IPS-18a (cell line): Measurements from ENCODE around the gene NID1.

Experiments used
- H3K27ac ChIP-seq: one replicate; pipeline ENCODE4 v1.5.1; 2013; ENCODE audit warnings: low read length
- H3K27me3 ChIP-seq: one replicate; pipeline ENCODE4 v1.6.1; 2013; ENCODE audit warnings: mild to moderate bottlenecking, low read length; ENCODE audit not compliant: control insufficient read depth, insufficient read depth
- H3K36me3 ChIP-seq: one replicate; pipeline ENCODE4 v1.6.1; 2013; ENCODE audit warnings: low read depth, low read length; ENCODE audit not compliant: control insufficient read depth
- H3K4me1 ChIP-seq: one replicate; pipeline ENCODE4 v1.6.1; 2013; ENCODE audit warnings: low read depth, low read length; ENCODE audit not compliant: control insufficient read depth
- H3K4me3 ChIP-seq: one replicate; pipeline ENCODE4 v1.5.1; 2013; ENCODE audit warnings: low read length
- H3K9ac ChIP-seq: one replicate; pipeline ENCODE4 v1.6.1; 2013; ENCODE audit warnings: mild to moderate bottlenecking, low read length, moderate library complexity
- H3K9me3 ChIP-seq: one replicate; pipeline ENCODE4 v1.6.1; 2013; ENCODE audit warnings: low read depth, low read length; ENCODE audit not compliant: control insufficient read depth

Gene NID1

GRCh38 chr1:236035681-236036101 is 29.2 kb downstream of the NID1 start:
- H3K36me3 ChIP-seq: no peaks in the 10 kb centered on the region
- no peaks in the 10 kb centered on the region for H3K9me3 ChIP-seq
- no peak overlapping the region for H3K4me3 ChIP-seq
- H3K4me1 ChIP-seq: no peaks in the 10 kb centered on the region
- H3K27ac ChIP-seq: no peak overlapping the region
- no peak overlapping the region for H3K9ac ChIP-seq
- no peaks in the 10 kb centered on the region for H3K27me3 ChIP-seq

GRCh38 chr1:236033336-236033735 is 31.6 kb downstream of the NID1 start:
- no peaks in the 10 kb centered on the region for H3K9me3 ChIP-seq

GRCh38 chr1:236030534-236030933 is 34.4 kb downstream of the NID1 start:
- Histone ChIP-seq H3K4me3 (no peak overlapping the region), H3K27ac (no peak overlapping the region), H3K27me3 (no peaks in the 10 kb centered on the region), H3K9me3 (no peaks in the 10 kb centered on the region), H3K4me1 (no peaks in the 10 kb centered on the region), H3K9ac (no peak overlapping the region), H3K36me3 (no peaks in the 10 kb centered on the region)

More at GRCh38 chr1:236033336-236033735, 31.6 kb downstream of the NID1 start:
- H3K27me3 ChIP-seq: no peaks in the 10 kb centered on the region
- no peak overlapping the region for H3K4me3 ChIP-seq
- no peaks in the 10 kb centered on the region for H3K4me1 ChIP-seq
- no peak overlapping the region for H3K9ac ChIP-seq
- H3K36me3 ChIP-seq: no peaks in the 10 kb centered on the region
- no peak overlapping the region for H3K27ac ChIP-seq

DNA sequence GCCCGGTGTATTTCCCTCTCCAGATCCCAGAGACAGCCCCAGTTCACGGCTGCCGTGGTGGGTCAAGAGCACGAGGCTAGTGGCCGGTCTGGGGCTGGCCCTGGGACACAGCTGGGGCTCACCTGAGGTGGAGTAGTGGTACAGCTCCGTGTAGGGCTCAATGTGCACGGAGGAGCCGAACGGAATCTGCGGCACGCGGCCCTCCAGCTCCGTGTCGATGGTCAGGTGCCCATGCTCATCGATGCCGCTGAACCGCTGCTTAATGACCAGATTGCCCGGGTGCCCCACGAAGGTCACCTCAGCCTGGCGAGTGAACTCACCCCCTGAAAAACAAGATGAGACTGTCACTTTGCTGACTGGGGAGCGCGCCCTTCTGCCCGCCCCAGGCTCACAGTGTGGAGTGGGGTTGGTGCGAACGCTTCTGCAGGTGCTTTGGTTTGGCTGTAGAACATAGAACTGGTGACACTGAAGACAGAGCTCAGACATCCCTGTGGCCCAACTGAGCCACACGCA is 35.4 kb downstream of the NID1 start:
- no peaks in the 10 kb centered on the region for H3K36me3 ChIP-seq
- H3K4me3 ChIP-seq: no peak overlapping the region
- no peak overlapping the region for H3K9ac ChIP-seq
- H3K9me3 ChIP-seq: no peaks in the 10 kb centered on the region
- H3K27ac ChIP-seq: no peak overlapping the region
- H3K27me3 ChIP-seq: no peaks in the 10 kb centered on the region
- H3K4me1 ChIP-seq: no peaks in the 10 kb centered on the region

DNA sequence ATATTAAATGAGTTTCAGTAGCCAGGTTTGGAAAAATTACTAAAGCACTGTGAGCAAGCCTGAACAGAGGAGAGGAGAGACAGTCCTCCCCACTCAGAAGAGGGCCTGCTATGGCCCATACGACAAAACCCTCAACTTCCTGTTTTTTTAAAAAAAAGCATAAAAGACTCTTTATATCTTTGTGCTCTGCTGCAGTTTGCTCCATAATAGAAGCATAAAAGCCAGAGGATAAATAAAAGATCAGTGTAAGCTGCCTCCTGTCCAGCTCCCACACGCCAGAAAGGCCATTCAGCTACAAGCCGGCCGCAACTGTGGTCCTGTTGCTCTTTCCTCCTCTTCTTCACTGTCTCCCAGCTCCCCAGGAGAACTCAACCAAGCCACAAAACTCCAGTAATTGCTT is 37.8 kb downstream of the NID1 start:
- no peak overlapping the region for H3K27ac ChIP-seq
- H3K27me3 ChIP-seq: no peaks in the 10 kb centered on the region
- H3K4me1 ChIP-seq: no peaks in the 10 kb centered on the region
- no peak overlapping the region for H3K9ac ChIP-seq
- peaks cover 3% of the 10 kb centered on the region for H3K36me3 ChIP-seq
- H3K9me3 ChIP-seq: no peaks in the 10 kb centered on the region
- H3K4me3 ChIP-seq: no peak overlapping the region

GRCh38 chr1:236025836-236026235 is 39.1 kb downstream of the NID1 start:
- peaks cover 3% of the 10 kb centered on the region for H3K36me3 ChIP-seq
- H3K9ac ChIP-seq: no peak overlapping the region
- H3K27ac ChIP-seq: no peak overlapping the region
- H3K27me3 ChIP-seq: no peaks in the 10 kb centered on the region
- no peaks in the 10 kb centered on the region for H3K4me1 ChIP-seq
- H3K4me3 ChIP-seq: no peak overlapping the region
- H3K9me3 ChIP-seq: no peaks in the 10 kb centered on the region

DNA sequence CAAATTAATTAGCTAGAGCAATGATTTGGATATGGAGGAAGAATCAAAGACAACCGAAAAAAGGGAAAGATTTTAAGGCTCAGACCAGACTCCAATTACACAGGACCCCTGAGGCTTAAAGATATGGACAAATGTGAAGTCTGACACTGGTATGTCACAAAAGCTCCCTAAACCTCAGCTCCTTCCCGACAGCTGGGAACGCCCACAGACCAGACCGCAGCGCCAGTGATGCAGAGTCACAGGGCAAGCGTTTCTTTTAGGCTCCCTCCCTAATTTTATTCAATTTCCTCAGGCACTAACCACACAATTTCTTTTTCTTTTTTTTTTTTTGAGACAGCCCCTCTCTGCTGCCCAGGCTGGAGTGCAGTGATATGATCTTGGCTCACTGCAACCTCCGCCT is 40.2 kb downstream of the NID1 start:
- Histone ChIP-seq H3K4me3 (no peak overlapping the region), H3K36me3 (peaks cover 3% of the 10 kb centered on the region), H3K9me3 (no peaks in the 10 kb centered on the region), H3K4me1 (no peaks in the 10 kb centered on the region), H3K9ac (no peak overlapping the region), H3K27ac (no peak overlapping the region), H3K27me3 (no peaks in the 10 kb centered on the region)

DNA sequence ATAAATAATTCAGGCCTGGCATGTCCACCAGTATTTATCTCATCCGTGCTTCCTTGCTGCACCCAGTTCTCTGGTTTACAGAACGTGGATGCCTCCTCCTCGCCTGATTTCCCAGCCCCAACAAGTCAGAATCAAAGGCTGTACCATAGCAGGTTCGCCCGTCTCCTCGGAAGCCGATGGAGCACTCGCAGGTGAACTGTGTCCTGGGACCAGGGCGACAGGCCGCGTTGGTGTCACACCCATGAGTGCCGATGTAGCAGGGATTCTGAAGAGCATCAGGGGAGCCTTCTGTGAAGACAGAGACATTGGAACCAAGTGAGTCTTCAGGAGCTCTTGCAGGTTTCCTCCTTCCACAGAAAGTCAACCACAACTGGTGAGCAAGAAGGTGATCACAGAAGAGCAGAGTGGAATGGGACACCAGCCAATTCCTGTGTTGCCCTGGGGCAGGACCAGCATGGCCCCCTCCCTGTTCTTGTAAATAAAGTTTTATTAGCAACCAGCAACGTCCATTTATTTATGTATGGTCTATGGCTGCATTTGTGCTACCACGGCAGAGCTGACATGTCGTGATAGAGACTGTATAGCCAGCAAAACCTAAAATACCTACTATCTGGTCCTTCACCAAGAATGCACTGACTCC is 40.8 kb downstream of the NID1 start:
- Histone ChIP-seq H3K9me3 (no peaks in the 10 kb centered on the region), H3K27ac (no peak overlapping the region), H3K4me1 (no peaks in the 10 kb centered on the region), H3K36me3 (peaks cover 3% of the 10 kb centered on the region), H3K4me3 (no peak overlapping the region), H3K27me3 (no peaks in the 10 kb centered on the region), H3K9ac (no peak overlapping the region)

DNA sequence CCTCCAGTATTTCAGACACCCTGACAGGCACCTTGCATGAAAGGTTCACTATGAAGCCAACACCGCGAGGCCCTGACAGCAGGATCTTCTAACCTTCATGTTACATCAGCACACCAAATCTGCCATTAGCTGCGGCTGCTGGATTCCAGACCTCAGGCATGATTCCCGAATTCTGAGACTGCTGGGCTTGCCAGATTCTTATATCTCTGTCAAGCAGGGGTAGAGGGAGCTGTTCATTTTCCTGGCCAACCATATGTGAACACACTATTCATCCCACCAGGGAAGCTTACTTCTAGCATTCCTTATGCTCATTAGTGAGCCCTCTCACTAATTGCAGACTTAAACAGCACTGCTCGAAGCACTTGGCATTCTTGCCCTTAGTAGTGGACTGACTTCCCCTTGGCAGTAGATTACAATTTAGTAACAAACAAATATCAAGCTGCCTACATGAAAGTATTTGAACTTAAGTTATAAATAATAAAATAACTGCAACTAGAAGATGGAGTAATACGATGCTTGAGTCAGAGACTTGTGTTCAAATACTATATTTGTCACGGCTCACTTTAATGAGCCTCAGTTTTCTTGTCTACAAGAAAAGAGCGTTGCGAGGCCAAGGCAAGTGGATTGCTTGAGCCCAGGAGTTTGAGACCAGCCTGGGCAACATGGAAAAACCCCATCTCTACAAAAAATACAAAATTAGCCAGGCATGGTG is 43.3 kb downstream of the NID1 start:
- Histone ChIP-seq H3K27ac (no peak overlapping the region), H3K9ac (no peak overlapping the region), H3K9me3 (no peaks in the 10 kb centered on the region), H3K4me3 (no peak overlapping the region), H3K27me3 (no peaks in the 10 kb centered on the region), H3K36me3 (peaks cover 3% of the 10 kb centered on the region), H3K4me1 (no peaks in the 10 kb centered on the region)

DNA sequence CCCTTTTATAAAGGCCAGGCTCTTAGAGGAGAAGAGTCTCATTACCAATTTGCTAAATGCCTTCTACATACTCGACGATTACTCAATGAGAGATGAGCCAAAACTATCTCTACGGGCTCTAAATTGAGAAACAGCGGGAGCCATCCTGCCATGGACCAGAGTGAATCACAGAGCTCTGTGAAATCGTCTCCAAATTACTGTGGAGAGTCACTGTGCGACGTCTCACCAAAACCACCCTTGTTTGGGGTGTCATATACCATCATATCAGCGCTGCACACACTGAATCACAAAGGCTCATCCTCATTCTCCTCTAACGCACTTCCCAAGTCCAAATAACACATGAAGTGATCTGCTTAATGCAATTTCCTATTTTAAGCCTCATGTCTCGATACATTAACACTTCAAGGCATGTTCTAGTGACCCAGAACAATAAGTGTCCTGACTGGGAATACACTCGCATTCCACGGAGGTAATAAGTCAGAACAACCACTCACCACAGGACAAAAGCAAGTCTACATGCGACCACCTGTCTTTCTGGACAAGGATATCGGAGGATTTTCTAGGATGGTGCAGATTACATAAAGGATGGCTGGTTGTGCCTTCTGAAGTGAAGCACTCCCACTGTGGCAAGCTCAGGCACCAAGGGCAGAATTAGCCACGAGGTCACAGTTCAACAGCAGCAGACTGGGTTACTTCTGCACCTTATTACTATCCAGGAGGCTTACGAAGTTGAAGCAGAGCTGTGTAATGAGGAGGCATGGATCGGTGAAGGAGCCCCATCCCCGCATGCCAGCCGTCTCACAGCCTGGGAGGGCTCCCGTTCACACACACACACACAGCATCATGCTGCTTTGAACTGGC is 44.3 kb downstream of the NID1 start:
- Histone ChIP-seq H3K9me3 (no peaks in the 10 kb centered on the region), H3K27ac (no peak overlapping the region), H3K4me1 (no peaks in the 10 kb centered on the region), H3K9ac (no peak overlapping the region), H3K4me3 (no peak overlapping the region), H3K36me3 (peaks cover 3% of the 10 kb centered on the region), H3K27me3 (no peaks in the 10 kb centered on the region)

DNA sequence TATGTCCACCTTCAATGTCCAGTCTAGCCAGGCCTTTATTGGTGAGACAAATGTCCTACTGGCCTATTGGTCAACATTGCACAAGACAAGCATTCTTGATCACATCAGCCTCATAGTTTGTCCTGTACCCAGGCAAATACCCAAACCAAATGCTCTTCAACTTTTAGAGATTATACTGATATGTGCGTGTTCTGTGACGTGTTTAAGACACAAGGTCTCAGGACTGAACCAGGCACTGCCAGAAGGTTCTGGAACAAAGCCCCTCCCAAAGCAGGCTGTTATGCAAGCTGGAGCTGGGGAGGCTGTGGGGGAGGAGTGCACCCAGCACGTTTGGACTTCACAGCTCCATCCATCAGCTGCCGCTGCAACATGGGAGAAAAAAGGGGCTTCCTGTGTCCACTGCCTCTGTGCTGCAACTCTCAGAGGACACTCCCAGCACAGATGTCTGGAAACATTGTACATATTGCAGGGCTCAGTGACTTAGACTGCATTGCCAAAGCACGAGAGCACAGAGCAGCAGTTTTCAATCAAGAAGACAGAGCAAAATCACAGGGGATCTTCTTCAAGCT is 45.9 kb downstream of the NID1 start:
- Histone ChIP-seq H3K4me1 (no peaks in the 10 kb centered on the region), H3K9ac (no peak overlapping the region), H3K4me3 (no peak overlapping the region), H3K36me3 (peaks cover 1% of the 10 kb centered on the region), H3K27me3 (no peaks in the 10 kb centered on the region), H3K27ac (no peak overlapping the region), H3K9me3 (no peaks in the 10 kb centered on the region)
